ENCODE results near the gene HSF4. TPM values are rescaled to one million over a fixed set of nuclear protein-coding genes. Genes with fewer than 3 reads are reported as not detected.

HSF4 gene
- polyA plus RNA-seq, 2 of the 4 experiments (the other 2 are of a cell fraction): 8.3 to 15.3 TPM

- CTCF ChIA-PET: interaction anchor here (0.5 to 10.3 kb wide), 12 partner anchors 11 to 281 kb away, joined by 3 to 105 read pairs (median 8); partner anchors contain the start of genes ATP6V0D1, EXOC3L1 and TMEM208
- no peak within 1 kb of the TSS for H3K4me3 ChIP-seq
- H3K4me2 ChIP-seq: no peak within 1 kb of the TSS
- 91% methylated on average over 46 of the region's 61 CpGs for WGBS (ENCODE audit: missing lambda C conversion rate)
- ATAC-seq: no peak
- FAIRE-seq: no peak
- peaks cover 12% of the 10 kb centered on the region; the same call in 2 of the 3 replicates for H3K4me1 ChIP-seq
- DNase-seq (ENCODE audit: low read depth in 1 of 2, low spot score in 1 of 2): no peak
- H3K27ac ChIP-seq: no peak within 1 kb of the TSS
- POLR2A ChIA-PET: no interaction called here
- TF ChIP-seq CEBPB (IDR thresholded peaks at IDR 0.05): no peak
- no peak for TF ChIP-seq RCOR1 (IDR thresholded peaks at IDR 0.05; ENCODE audit: low read depth, low read length)
- no peak for TF ChIP-seq JUNB (IDR thresholded peaks at IDR 0.05)
- H3K9me3 ChIP-seq: no peaks in the 10 kb centered on the region
These were observed 34.7 kb downstream of the HSF4 start, which contains the start of gene ELMO3 for GRCh38 chr16:67199011-67199807. Gene ELMO3, plus strand, starts transcription at chr16:67199131. Its CDS starts 196 bp downstream, at chr16:67199327.

GRCh38 chr16:67199808-67200198 lies 35.3 kb downstream of the HSF4 start:
- peaks cover 12% of the 10 kb centered on the region; the same call in 2 of the 3 replicates for H3K4me1 ChIP-seq
- no peaks in the 10 kb centered on the region for H3K9me3 ChIP-seq
- TF ChIP-seq EP300 (IDR thresholded peaks at IDR 0.05) (no peak), ZFP36 (IDR thresholded peaks at IDR 0.05; ENCODE audit: borderline replicate concordance, partially characterized antibody) (no peak), TP53 (CRISPR knock-in tag; IDR thresholded peaks at IDR 0.05) (no peak), HMGXB4 (CRISPR knock-in tag; IDR thresholded peaks at IDR 0.05; ENCODE audit: borderline replicate concordance) (no peak), CHD4 (IDR thresholded peaks at IDR 0.05; ENCODE audit: borderline replicate concordance) (no peak), CBX2 (IDR thresholded peaks at IDR 0.05; ENCODE audit: borderline replicate concordance, low read depth) (no peak), POLR2AphosphoS2 (conservative IDR thresholded peaks at IDR 0.05; ENCODE audit: low read length) (no peak), NFE2L2 (conservative IDR thresholded peaks at IDR 0.05; ENCODE audit: low read length) (no peak), HDAC2 (IDR thresholded peaks at IDR 0.05) (no peak), FOSB (CRISPR knock-in tag; IDR thresholded peaks at IDR 0.05) (no peak), ESRRA (IDR thresholded peaks at IDR 0.05; ENCODE audit: borderline replicate concordance, low read length) (no peak), MAFK (IDR thresholded peaks at IDR 0.05; ENCODE audit: partially characterized antibody) (no peak), TFCP2L1 (CRISPR knock-in tag; IDR thresholded peaks at IDR 0.05) (no peak)
- ChIA-PET POLR2A (no interaction called here), CTCF (interaction anchor here (0.5 to 10.3 kb wide), 3 partner anchors 11 to 31 kb away, joined by 3 to 105 read pairs (median 3); no protein-coding TSS in a partner anchor)
- DNase-seq (ENCODE audit: low read depth in 1 of 2, low spot score in 1 of 2) (no peak), ATAC-seq (no peak), FAIRE-seq (no peak)
- H3K4me3 ChIP-seq: no peak overlapping the region
- H3K4me2 ChIP-seq: no peak overlapping the region
- WGBS (ENCODE audit: missing lambda C conversion rate): 96% methylated on average over 13 of the region's 22 CpGs
- no peak overlapping the region for H3K27ac ChIP-seq

- ChIA-PET POLR2A (no interaction called here), CTCF (interaction anchor here (1.6 to 10.3 kb wide), 3 partner anchors 10 to 32 kb away, joined by 5 to 105 read pairs (median 12); no protein-coding TSS in a partner anchor)
These were observed 35.9 kb downstream of the HSF4 start for GRCh38 chr16:67200491-67200890.

More at GRCh38 chr16:67200491-67200890, 35.9 kb downstream of the HSF4 start:
- ATAC-seq (no peak), FAIRE-seq (no peak), DNase-seq (ENCODE audit: low read depth in 1 of 2, low spot score in 1 of 2) (no peak)
- H3K9me3 ChIP-seq: no peaks in the 10 kb centered on the region
- no peak for TF ChIP-seq HOXB13 (CRISPR knock-in tag; IDR thresholded peaks at IDR 0.05; ENCODE audit: low read depth)
- TF ChIP-seq FOXS1 (CRISPR knock-in tag; IDR thresholded peaks at IDR 0.05): no peak
- no peak for TF ChIP-seq CHD4 (IDR thresholded peaks at IDR 0.05; ENCODE audit: borderline replicate concordance)
- no peak for TF ChIP-seq RFX5 (IDR thresholded peaks at IDR 0.05)
- no peak for TF ChIP-seq POLR2A (IDR thresholded peaks at IDR 0.05; ENCODE audit: low read length)
- no peak for TF ChIP-seq HES2 (IDR thresholded peaks at IDR 0.05)
- TF ChIP-seq RARB (CRISPR knock-in tag; IDR thresholded peaks at IDR 0.05): no peak
- no peak for TF ChIP-seq BCL3 (IDR thresholded peaks at IDR 0.05)
- no peak for TF ChIP-seq HEYL (CRISPR knock-in tag; IDR thresholded peaks at IDR 0.05)
- no peak for TF ChIP-seq RAD21 (conservative IDR thresholded peaks at IDR 0.05 in 1 of 2, IDR thresholded peaks at IDR 0.05 in 1 of 2)
- H3K27ac ChIP-seq: no peak overlapping the region
- no peak overlapping the region for H3K4me3 ChIP-seq
- peaks cover 12% of the 10 kb centered on the region; the same call in 2 of the 3 replicates for H3K4me1 ChIP-seq
- WGBS (ENCODE audit: missing lambda C conversion rate): 100% methylated on average over 4 of the region's 8 CpGs
- H3K4me2 ChIP-seq: no peak overlapping the region
